Measurements from ENCODE around the gene MRPL1. TPM values are rescaled to one million over a fixed set of nuclear protein-coding genes. Genes with fewer than 3 reads are reported as not detected.

MRPL1 gene
- total RNA-seq, 1 donor, result 23.2 TPM

GRCh38 chr4:77849278-77849965 is 13.2 kb upstream of the MRPL1 start:
- Histone ChIP-seq H3K4me2 (ENCODE audit: insufficient read depth, low read length) (no peak overlapping the region), H3K9me3 (ENCODE audit: low read depth, low read length) (no peaks in the 10 kb centered on the region), H3K79me2 (ENCODE audit: insufficient read depth, low read length) (no peaks in the 10 kb centered on the region), H3K4me3 (ENCODE audit: insufficient read depth, low read length) (no peak overlapping the region), H2AFZ (ENCODE audit: low read length) (no peak overlapping the region), H4K20me1 (ENCODE audit: insufficient read depth, low read length) (no peaks in the 10 kb centered on the region), H3K4me1 (ENCODE audit: insufficient read depth, low read length) (no peaks in the 10 kb centered on the region), H3K36me3 (ENCODE audit: insufficient read depth, low read length) (no peaks in the 10 kb centered on the region), H3K27ac (ENCODE audit: low read depth, low read length) (no peak overlapping the region), H3K27me3 (ENCODE audit: insufficient read depth, low read length) (no peaks in the 10 kb centered on the region)
- no peak for TF ChIP-seq CTCF (IDR thresholded peaks at IDR 0.05; ENCODE audit: extremely low read depth, low read depth, low read length)
- no peak for DNase-seq (ENCODE audit: insufficient read length, low spot score, missing footprints)

GRCh38 chr4:77852892-77853495 is 9.6 kb upstream of the MRPL1 start:
- Histone ChIP-seq H3K4me2 (ENCODE audit: insufficient read depth, low read length) (no peak overlapping the region), H3K4me1 (ENCODE audit: insufficient read depth, low read length) (no peaks in the 10 kb centered on the region), H3K27ac (ENCODE audit: low read depth, low read length) (no peak overlapping the region), H3K79me2 (ENCODE audit: insufficient read depth, low read length) (no peaks in the 10 kb centered on the region), H4K20me1 (ENCODE audit: insufficient read depth, low read length) (no peaks in the 10 kb centered on the region), H3K36me3 (ENCODE audit: insufficient read depth, low read length) (no peaks in the 10 kb centered on the region), H3K4me3 (ENCODE audit: insufficient read depth, low read length) (no peak overlapping the region), H2AFZ (ENCODE audit: low read length) (no peak overlapping the region), H3K27me3 (ENCODE audit: insufficient read depth, low read length) (no peaks in the 10 kb centered on the region), H3K9me3 (ENCODE audit: low read depth, low read length) (no peaks in the 10 kb centered on the region)
- TF ChIP-seq CTCF (IDR thresholded peaks at IDR 0.05; ENCODE audit: extremely low read depth, low read depth, low read length), result no peak
- DNase-seq (ENCODE audit: insufficient read length, low spot score, missing footprints), result no peak

GRCh38 chr4:77854431-77855111 is 8.1 kb upstream of the MRPL1 start:
- H4K20me1 ChIP-seq (ENCODE audit: insufficient read depth, low read length), result no peaks in the 10 kb centered on the region
- no peak overlapping the region for H2AFZ ChIP-seq (ENCODE audit: low read length)
- H3K4me2 ChIP-seq (ENCODE audit: insufficient read depth, low read length), result no peak overlapping the region
- no peaks in the 10 kb centered on the region for H3K4me1 ChIP-seq (ENCODE audit: insufficient read depth, low read length)
- TF ChIP-seq CTCF (IDR thresholded peaks at IDR 0.05; ENCODE audit: extremely low read depth, low read depth, low read length), result no peak
- DNase-seq (ENCODE audit: insufficient read length, low spot score, missing footprints), result no peak
- H3K4me3 ChIP-seq (ENCODE audit: insufficient read depth, low read length), result no peak overlapping the region
- no peaks in the 10 kb centered on the region for H3K79me2 ChIP-seq (ENCODE audit: insufficient read depth, low read length)
- H3K36me3 ChIP-seq (ENCODE audit: insufficient read depth, low read length), result no peaks in the 10 kb centered on the region
- H3K27me3 ChIP-seq (ENCODE audit: insufficient read depth, low read length), result no peaks in the 10 kb centered on the region
- H3K9me3 ChIP-seq (ENCODE audit: low read depth, low read length), result no peaks in the 10 kb centered on the region
- no peak overlapping the region for H3K27ac ChIP-seq (ENCODE audit: low read depth, low read length)

GRCh38 chr4:77856152-77856551 is 6.5 kb upstream of the MRPL1 start:
- H2AFZ ChIP-seq (ENCODE audit: low read length), result no peak overlapping the region
- H3K79me2 ChIP-seq (ENCODE audit: insufficient read depth, low read length), result no peaks in the 10 kb centered on the region
- no peak overlapping the region for H3K4me3 ChIP-seq (ENCODE audit: insufficient read depth, low read length)

More at GRCh38 chr4:77856152-77856551, 6.5 kb upstream of the MRPL1 start:
- no peak for TF ChIP-seq CTCF (IDR thresholded peaks at IDR 0.05; ENCODE audit: extremely low read depth, low read depth, low read length)
- H3K9me3 ChIP-seq (ENCODE audit: low read depth, low read length), result no peaks in the 10 kb centered on the region
- no peaks in the 10 kb centered on the region for H4K20me1 ChIP-seq (ENCODE audit: insufficient read depth, low read length)
- no peaks in the 10 kb centered on the region for H3K27me3 ChIP-seq (ENCODE audit: insufficient read depth, low read length)
- no peak for DNase-seq (ENCODE audit: insufficient read length, low spot score, missing footprints)
- no peaks in the 10 kb centered on the region for H3K4me1 ChIP-seq (ENCODE audit: insufficient read depth, low read length)
- H3K36me3 ChIP-seq (ENCODE audit: insufficient read depth, low read length), result no peaks in the 10 kb centered on the region
- no peak overlapping the region for H3K27ac ChIP-seq (ENCODE audit: low read depth, low read length)
- no peak overlapping the region for H3K4me2 ChIP-seq (ENCODE audit: insufficient read depth, low read length)

Measured in osteoblast (primary cell).